ENCODE measurements around the gene IGSF3.
"Not testable (repeated sequence)": the region's sequence is repeated elsewhere in the genome, so short reads cannot be mapped to it uniquely, and the experiment has no call there.

The IGSF3 gene

DNA sequence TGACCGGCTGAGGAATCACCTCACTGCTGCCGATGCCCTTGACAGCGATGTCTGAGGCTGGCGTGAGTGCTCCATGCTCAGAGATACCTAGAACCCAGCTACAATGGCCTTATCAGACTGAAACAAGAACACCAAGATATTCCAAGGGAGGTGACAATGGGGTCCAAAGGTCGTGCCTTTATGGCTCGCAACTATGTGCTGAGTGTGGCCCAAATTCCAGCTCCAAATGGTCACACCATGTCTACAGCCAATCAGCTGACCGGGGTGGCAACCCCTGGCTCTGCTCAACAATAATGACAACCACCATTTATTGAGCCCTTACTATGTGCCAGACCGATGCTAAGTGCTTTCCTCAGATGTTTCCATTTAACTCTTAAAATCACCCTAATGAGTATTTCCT is 20.3 kb downstream of the IGSF3 start:
- H3K4me3 ChIP-seq (ENCODE audit: low read depth, low read length); H3K79me2 ChIP-seq; H3K9ac ChIP-seq; H3K27ac ChIP-seq; H3K36me3 ChIP-seq (ENCODE audit: control insufficient read depth, insufficient read depth, low read length); H3K4me2 ChIP-seq (ENCODE audit: low read length); H3K27me3 ChIP-seq (ENCODE audit: control insufficient read depth, insufficient read depth, low read length); H2AFZ ChIP-seq; H3K9me3 ChIP-seq (ENCODE audit: control insufficient read depth, low read length); H3K4me1 ChIP-seq: not testable (repeated sequence)

DNA sequence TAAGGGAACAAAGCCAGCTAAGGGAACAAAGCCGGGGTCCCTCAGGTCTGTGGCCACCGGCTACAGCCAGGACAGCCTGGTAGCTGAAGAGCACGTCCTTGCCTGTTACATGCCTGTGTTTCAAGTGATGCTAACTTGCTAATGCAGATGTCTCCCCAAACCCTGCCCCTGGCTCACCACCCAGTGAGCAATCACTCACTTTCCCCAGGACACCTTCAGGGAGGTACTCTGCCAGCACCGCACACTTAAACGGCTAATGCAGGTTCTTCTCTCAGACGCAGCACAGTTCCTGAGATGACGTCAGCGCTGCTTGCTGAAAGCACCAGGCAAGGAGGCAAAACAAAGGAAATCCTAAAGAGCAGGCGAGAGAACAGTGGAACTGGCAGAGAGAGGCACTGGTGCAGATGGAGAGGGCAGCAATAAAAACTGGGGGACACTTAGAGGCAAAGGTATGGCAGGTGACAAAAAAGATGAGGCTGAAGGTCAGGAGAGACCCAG is 20.8 kb downstream of the IGSF3 start:
- H3K27ac ChIP-seq; H3K9ac ChIP-seq; H2AFZ ChIP-seq; H3K27me3 ChIP-seq (ENCODE audit: control insufficient read depth, insufficient read depth, low read length); H3K4me3 ChIP-seq (ENCODE audit: low read depth, low read length); H3K4me2 ChIP-seq (ENCODE audit: low read length); H3K79me2 ChIP-seq; H3K4me1 ChIP-seq; H3K9me3 ChIP-seq (ENCODE audit: control insufficient read depth, low read length); H3K36me3 ChIP-seq (ENCODE audit: control insufficient read depth, insufficient read depth, low read length): not testable (repeated sequence)

DNA sequence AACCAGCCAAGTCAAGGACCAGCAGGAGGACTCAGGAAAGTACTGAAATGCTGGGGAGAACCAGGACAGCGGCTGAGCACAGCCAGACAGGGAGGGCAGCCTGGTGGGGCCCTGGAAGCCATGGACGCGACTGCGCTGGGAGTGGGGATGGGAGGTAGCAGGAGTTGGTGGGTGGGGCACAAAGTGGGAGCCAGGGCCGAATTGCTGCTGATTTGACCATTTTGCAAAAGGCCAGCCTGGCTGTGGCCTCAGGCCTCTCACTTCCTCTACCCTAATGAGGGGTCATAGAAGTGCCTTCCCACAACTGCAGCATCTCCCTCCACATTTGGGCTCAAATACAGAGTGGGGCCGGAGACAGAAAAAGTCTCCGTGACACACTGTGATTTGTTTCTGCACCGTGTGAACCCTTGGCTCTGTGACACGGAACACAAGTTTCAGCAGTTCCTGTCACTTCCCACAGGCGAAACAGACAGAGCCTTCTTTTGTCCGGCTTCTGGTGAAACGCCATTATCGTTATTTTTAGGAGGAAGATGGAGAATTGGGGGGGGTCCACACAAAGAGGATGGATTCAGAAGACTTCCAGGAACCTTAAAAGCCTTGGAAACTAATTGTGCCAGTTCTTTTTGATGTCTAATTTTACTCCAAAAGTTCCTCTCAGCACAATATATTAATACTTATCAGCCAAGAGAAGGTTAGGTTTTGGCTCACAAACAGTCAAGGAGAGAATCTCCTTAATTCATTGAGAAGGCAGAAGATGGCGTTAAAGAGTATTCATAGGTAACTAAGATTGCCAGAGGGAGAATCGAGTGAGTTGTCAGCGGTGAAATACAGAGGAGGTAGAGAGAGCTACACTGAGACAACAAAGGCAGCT is 21.5 kb downstream of the IGSF3 start:
- not testable (repeated sequence) for H3K27ac ChIP-seq; H2AFZ ChIP-seq; H3K9ac ChIP-seq; H3K36me3 ChIP-seq (ENCODE audit: control insufficient read depth, insufficient read depth, low read length); H3K4me1 ChIP-seq; H3K79me2 ChIP-seq; H3K27me3 ChIP-seq (ENCODE audit: control insufficient read depth, insufficient read depth, low read length); H3K9me3 ChIP-seq (ENCODE audit: control insufficient read depth, low read length); H3K4me3 ChIP-seq (ENCODE audit: low read depth, low read length); H3K4me2 ChIP-seq (ENCODE audit: low read length)

DNA sequence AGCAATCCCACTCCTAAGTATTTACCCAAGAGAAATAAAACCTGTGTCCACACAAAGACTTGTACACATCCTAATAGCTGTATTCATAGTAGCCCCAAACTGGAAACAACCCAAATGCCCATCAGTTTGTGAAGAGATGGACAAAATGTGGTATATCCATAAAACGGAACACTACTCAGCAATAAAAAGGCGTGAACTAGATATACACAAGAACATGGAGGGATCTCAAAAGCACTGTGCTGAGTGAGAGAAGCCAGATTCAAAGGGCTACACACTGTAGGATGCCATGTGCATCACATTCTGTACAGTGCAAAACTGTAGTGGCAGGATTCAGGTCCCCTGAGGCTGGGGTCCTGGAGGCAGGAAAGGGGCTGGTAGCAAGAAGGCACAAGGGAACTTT is 22.5 kb downstream of the IGSF3 start:
- not testable (repeated sequence) for H3K27me3 ChIP-seq (ENCODE audit: control insufficient read depth, insufficient read depth, low read length); H3K27ac ChIP-seq; H3K4me1 ChIP-seq; H3K79me2 ChIP-seq; H3K4me3 ChIP-seq (ENCODE audit: low read depth, low read length); H3K9me3 ChIP-seq (ENCODE audit: control insufficient read depth, low read length); H3K4me2 ChIP-seq (ENCODE audit: low read length); H3K9ac ChIP-seq; H2AFZ ChIP-seq; H3K36me3 ChIP-seq (ENCODE audit: control insufficient read depth, insufficient read depth, low read length)

DNA sequence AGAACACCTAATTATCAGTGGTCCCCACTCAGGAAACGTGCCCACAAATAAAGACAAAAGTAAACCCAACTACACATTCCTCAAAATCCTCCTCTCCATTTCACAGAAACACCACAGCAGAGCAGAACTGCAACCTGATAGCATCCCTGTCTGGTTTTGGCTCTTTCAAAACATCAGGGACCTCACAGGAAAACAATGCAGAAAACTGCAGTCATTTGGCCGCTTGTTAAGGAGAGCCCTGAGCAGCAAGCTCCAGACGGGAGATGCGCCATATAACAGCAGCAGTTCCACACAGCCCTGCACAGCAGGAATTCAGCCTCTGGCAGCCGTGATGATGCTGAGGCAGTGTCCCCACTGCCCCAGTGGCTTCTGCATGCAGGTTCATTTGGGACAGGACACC is 23.4 kb downstream of the IGSF3 start:
- H3K36me3 ChIP-seq (ENCODE audit: control insufficient read depth, insufficient read depth, low read length); H3K4me1 ChIP-seq; H3K4me2 ChIP-seq (ENCODE audit: low read length); H3K27me3 ChIP-seq (ENCODE audit: control insufficient read depth, insufficient read depth, low read length); H3K9ac ChIP-seq; H3K4me3 ChIP-seq (ENCODE audit: low read depth, low read length); H3K27ac ChIP-seq; H3K79me2 ChIP-seq; H3K9me3 ChIP-seq (ENCODE audit: control insufficient read depth, low read length); H2AFZ ChIP-seq: not testable (repeated sequence)

DNA sequence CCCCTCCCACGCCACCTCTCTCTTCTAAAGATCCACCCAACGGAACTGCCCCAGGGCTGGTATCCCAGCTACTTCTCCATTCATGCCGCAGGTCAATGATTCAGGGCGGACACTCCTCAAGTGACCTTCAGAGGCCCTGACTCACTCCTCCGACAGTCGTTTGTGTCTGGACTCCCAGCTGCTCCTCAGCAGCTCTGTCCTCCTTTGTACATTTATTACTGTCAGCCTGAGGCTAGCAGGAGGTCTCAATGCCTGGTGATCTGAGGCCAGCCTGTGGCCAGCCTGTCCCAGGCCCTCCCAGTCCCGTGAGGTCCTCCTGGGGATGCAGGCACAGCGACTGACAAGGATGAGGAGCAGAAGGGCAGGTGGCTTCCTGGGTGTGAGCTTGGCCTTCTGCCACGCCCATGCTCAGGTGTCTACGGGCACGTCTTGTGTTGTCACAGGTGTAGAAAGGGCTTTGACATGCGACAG is 24.2 kb downstream of the IGSF3 start:
- H3K36me3 ChIP-seq (ENCODE audit: control insufficient read depth, insufficient read depth, low read length); H3K4me1 ChIP-seq; H3K4me3 ChIP-seq (ENCODE audit: low read depth, low read length); H3K27ac ChIP-seq; H3K79me2 ChIP-seq; H3K9ac ChIP-seq; H3K4me2 ChIP-seq (ENCODE audit: low read length); H2AFZ ChIP-seq; H3K27me3 ChIP-seq (ENCODE audit: control insufficient read depth, insufficient read depth, low read length); H3K9me3 ChIP-seq (ENCODE audit: control insufficient read depth, low read length): not testable (repeated sequence)

DNA sequence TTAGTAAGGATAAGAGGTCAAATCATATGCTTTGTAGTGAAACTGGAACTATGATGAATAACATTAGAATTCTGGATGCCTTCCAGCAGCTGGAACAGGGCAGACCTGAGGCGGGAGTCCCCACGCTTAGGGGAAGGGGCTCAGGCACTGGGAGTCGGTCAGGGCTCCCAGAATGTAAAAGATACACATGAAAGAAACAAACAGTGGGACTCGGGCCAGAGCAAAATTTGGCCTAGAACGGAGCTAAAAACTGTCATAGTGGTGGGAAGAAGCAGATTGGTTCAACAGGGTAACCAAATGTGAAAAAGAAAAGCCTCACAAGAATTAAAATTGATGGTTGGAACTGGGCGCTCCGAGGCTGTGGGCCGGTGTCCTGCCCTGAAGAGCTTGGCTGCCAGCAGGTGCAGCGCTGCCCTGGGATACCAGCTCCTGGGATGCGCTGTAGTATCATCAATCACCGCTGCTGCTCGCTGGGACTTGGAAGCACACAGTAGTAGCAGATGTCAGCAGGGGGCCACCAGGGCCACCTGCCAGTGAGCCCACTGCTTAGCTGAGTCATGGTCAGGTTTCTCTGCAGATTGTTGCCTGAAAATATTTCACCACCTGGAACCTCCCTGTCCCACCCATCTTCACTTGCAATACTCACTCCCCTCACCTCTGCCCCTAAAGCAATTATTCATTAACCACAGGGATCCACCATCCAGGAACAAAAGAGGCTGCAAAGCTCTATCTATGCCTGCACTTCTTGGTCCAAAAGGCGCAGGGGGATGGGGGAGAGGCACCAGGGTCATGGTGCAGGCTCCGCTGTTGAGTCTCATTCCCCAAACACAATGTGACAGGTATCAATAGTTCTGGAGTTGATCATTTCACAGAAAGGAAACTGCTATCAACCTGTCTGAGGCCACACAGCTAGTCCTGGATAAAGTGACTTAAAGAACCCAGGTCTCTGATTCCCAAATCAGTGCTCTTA is 24.9 kb downstream of the IGSF3 start:
- H3K36me3 ChIP-seq (ENCODE audit: control insufficient read depth, insufficient read depth, low read length); H3K27ac ChIP-seq: not testable (repeated sequence)

DNA sequence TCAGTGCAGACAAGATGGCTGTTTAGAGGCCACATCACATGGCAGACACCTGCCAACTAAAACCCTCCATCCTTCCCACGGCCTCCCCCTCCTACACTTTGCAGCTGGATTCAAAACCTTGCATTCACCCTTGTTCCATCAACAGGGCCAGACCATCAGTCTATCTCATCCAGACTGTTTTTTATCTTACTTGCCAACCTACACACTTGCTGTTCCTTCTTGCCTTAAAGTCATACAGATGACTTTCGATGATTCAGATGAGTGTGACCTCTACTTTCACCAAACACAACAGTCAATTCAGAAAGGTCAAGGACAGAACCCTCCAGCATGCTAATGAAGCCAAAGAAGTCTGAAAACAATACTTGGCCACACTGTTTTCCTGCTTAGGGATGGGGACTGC is 29.9 kb downstream of the IGSF3 start:
- H3K4me3 ChIP-seq (ENCODE audit: low read depth, low read length); H3K27ac ChIP-seq; H3K9ac ChIP-seq; H3K79me2 ChIP-seq; H3K27me3 ChIP-seq (ENCODE audit: control insufficient read depth, insufficient read depth, low read length); H3K4me2 ChIP-seq (ENCODE audit: low read length); H3K9me3 ChIP-seq (ENCODE audit: control insufficient read depth, low read length); H3K36me3 ChIP-seq (ENCODE audit: control insufficient read depth, insufficient read depth, low read length); H3K4me1 ChIP-seq; H2AFZ ChIP-seq: not testable (repeated sequence)

More for the DNA sequence above, 24.9 kb downstream of the IGSF3 start:
- not testable (repeated sequence) for H3K4me3 ChIP-seq (ENCODE audit: low read depth, low read length); H3K9ac ChIP-seq; H3K27me3 ChIP-seq (ENCODE audit: control insufficient read depth, insufficient read depth, low read length); H2AFZ ChIP-seq; H3K4me2 ChIP-seq (ENCODE audit: low read length); H3K79me2 ChIP-seq; H3K9me3 ChIP-seq (ENCODE audit: control insufficient read depth, low read length); H3K4me1 ChIP-seq

DNA sequence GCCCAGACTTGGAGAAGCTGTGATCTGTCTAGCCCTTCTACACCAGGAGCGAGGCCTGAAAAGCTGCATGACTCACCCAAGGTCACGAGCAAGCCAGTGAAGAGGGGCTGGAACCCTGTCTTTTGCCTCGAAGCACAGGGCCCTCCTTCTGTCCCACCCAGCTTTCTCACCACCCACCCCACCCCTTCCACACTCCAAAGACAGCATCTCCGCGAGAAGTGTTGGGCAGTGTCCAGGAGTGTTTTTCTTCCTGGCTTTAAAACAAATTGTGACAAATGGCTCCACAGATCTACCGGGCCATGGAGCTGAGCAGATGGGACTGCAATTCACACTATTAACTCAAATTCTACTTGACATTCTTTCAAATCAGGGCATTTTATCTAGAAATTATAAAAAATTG is 30.9 kb downstream of the IGSF3 start:
- H3K9ac ChIP-seq; H2AFZ ChIP-seq; H3K27me3 ChIP-seq (ENCODE audit: control insufficient read depth, insufficient read depth, low read length); H3K9me3 ChIP-seq (ENCODE audit: control insufficient read depth, low read length); H3K4me2 ChIP-seq (ENCODE audit: low read length); H3K27ac ChIP-seq; H3K79me2 ChIP-seq; H3K4me1 ChIP-seq; H3K36me3 ChIP-seq (ENCODE audit: control insufficient read depth, insufficient read depth, low read length); H3K4me3 ChIP-seq (ENCODE audit: low read depth, low read length): not testable (repeated sequence)

DNA sequence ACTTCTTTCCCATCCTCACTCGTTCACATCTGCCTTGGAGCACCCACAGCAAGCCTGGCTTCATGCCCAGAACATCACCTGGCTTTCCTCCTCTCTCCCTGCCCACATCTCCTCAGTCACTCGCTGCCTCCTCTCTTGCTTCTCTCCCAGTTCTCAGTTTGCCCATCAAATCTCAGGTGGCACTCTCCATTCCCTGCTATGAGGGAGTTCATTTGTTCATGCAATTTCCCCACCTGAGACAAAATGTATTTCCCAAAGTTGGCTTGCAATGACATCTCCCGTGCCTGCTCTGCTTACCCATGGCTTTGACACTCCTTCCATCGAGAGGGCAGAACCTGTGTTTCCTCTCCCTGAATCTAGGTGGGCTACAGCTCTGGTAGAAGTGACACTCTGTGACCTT is 33.1 kb downstream of the IGSF3 start:
- not testable (repeated sequence) for H3K9ac ChIP-seq; H3K4me2 ChIP-seq (ENCODE audit: low read length); H3K4me1 ChIP-seq; H2AFZ ChIP-seq; H3K36me3 ChIP-seq (ENCODE audit: control insufficient read depth, insufficient read depth, low read length); H3K9me3 ChIP-seq (ENCODE audit: control insufficient read depth, low read length); H3K27me3 ChIP-seq (ENCODE audit: control insufficient read depth, insufficient read depth, low read length); H3K27ac ChIP-seq; H3K4me3 ChIP-seq (ENCODE audit: low read depth, low read length); H3K79me2 ChIP-seq
